ENCODE measurements around the gene CEBPG. TPM values are rescaled to one million over a fixed set of nuclear protein-coding genes. Genes with fewer than 3 reads are reported as not detected.

Gene CEBPG
- total and polyA plus RNA-seq, 9 of the 15 experiments (the other 6 are each of a cell fraction or from before 2014, with no cell fraction given) = 9.5 to 34.9 (median 30.9) TPM

DNA sequence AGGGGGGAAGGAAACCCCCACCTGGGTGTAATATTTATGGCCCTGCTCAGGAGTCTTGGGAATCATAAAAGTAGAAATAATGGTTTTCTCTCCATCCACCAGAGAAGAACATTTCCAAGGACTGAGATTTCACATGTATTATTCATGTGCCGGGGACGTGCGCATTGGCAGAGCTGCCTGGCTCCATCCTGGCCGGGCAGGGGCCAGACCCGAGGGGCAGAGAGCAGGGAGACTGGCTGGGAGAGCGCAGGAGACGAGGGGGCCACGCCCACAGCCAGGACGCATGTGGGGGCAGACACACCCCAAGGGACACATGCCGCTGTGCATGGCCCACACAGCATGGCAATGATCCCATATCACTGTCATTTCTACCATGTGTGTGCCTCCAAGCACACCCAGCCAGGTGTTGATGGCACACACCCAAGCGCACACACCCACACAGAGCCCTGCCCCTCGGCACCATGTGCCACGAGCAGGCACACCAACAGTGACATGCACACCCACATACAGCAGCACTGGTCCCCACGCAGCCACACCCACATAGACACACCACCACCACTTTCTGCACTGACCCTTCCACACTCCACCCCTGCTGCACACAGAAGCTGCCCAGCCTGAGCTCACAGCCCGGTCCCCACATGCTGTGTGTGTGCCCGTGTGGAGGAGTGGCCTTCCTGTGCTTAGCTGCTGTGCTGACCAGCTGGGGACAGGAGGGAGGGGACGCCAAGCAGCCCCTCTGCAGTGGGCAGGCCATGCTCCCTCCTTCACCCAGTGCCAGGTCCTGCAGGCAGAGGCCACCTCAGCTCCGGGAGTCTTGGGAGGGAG lies 39.3 kb downstream of the CEBPG start (continued):
- TF ChIP-seq ZNF57 (CRISPR knock-in tag; IDR thresholded peaks at IDR 0.05) (no peak), CREB1 (IDR thresholded peaks at IDR 0.05) (no peak), CREB1 (CRISPR knock-in tag; IDR thresholded peaks at IDR 0.05) (no peak), GABPA (tag; conservative IDR thresholded peaks at IDR 0.05; ENCODE audit: low read depth) (no peak), RAD51 (IDR thresholded peaks at IDR 0.05; ENCODE audit: borderline replicate concordance, low read depth) (no peak), HNRNPL (IDR thresholded peaks at IDR 0.05; ENCODE audit: low read depth, low read length) (no peak), NFE2L1 (tag; IDR thresholded peaks at IDR 0.05; ENCODE audit: borderline replicate concordance, low read depth) (no peak), ILF3 (IDR thresholded peaks at IDR 0.05; ENCODE audit: borderline replicate concordance) (no peak)
- TF ChIP-seq, protein P1, sequence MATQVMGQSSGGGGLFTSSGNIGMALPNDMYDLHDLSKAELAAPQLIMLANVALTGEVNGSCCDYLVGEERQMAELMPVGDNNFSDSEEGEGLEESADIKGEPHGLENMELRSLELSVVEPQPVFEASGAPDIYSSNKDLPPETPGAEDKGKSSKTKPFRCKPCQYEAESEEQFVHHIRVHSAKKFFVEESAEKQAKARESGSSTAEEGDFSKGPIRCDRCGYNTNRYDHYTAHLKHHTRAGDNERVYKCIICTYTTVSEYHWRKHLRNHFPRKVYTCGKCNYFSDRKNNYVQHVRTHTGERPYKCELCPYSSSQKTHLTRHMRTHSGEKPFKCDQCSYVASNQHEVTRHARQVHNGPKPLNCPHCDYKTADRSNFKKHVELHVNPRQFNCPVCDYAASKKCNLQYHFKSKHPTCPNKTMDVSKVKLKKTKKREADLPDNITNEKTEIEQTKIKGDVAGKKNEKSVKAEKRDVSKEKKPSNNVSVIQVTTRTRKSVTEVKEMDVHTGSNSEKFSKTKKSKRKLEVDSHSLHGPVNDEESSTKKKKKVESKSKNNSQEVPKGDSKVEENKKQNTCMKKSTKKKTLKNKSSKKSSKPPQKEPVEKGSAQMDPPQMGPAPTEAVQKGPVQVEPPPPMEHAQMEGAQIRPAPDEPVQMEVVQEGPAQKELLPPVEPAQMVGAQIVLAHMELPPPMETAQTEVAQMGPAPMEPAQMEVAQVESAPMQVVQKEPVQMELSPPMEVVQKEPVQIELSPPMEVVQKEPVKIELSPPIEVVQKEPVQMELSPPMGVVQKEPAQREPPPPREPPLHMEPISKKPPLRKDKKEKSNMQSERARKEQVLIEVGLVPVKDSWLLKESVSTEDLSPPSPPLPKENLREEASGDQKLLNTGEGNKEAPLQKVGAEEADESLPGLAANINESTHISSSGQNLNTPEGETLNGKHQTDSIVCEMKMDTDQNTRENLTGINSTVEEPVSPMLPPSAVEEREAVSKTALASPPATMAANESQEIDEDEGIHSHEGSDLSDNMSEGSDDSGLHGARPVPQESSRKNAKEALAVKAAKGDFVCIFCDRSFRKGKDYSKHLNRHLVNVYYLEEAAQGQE (IDR thresholded peaks at IDR 0.05; ENCODE audit: borderline replicate concordance) = no peak
- TF ChIP-seq, protein P1 (CRISPR knock-in tag; IDR thresholded peaks at IDR 0.05; ENCODE audit: low read depth) = no peak
- TF ChIP-seq, protein P2, sequence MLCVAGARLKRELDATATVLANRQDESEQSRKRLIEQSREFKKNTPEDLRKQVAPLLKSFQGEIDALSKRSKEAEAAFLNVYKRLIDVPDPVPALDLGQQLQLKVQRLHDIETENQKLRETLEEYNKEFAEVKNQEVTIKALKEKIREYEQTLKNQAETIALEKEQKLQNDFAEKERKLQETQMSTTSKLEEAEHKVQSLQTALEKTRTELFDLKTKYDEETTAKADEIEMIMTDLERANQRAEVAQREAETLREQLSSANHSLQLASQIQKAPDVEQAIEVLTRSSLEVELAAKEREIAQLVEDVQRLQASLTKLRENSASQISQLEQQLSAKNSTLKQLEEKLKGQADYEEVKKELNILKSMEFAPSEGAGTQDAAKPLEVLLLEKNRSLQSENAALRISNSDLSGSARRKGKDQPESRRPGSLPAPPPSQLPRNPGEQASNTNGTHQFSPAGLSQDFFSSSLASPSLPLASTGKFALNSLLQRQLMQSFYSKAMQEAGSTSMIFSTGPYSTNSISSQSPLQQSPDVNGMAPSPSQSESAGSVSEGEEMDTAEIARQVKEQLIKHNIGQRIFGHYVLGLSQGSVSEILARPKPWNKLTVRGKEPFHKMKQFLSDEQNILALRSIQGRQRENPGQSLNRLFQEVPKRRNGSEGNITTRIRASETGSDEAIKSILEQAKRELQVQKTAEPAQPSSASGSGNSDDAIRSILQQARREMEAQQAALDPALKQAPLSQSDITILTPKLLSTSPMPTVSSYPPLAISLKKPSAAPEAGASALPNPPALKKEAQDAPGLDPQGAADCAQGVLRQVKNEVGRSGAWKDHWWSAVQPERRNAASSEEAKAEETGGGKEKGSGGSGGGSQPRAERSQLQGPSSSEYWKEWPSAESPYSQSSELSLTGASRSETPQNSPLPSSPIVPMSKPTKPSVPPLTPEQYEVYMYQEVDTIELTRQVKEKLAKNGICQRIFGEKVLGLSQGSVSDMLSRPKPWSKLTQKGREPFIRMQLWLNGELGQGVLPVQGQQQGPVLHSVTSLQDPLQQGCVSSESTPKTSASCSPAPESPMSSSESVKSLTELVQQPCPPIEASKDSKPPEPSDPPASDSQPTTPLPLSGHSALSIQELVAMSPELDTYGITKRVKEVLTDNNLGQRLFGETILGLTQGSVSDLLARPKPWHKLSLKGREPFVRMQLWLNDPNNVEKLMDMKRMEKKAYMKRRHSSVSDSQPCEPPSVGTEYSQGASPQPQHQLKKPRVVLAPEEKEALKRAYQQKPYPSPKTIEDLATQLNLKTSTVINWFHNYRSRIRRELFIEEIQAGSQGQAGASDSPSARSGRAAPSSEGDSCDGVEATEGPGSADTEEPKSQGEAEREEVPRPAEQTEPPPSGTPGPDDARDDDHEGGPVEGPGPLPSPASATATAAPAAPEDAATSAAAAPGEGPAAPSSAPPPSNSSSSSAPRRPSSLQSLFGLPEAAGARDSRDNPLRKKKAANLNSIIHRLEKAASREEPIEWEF (CRISPR knock-in tag; IDR thresholded peaks at IDR 0.05) = no peak

All from K562 (cell line).